Astrocyte of the cerebellum (primary cell): ENCODE results near the gene COL9A3.

Source experiments
- DNase-seq: peaks from one replicate; pipeline ENCODE4 v3.0.0-alpha.2; 2011; ENCODE audit warnings: low read depth
- H3K4me3 ChIP-seq: 2 replicates; pipeline ENCODE4 v1.5.1; 2011; ENCODE audit warnings: mild to moderate bottlenecking, low read depth, low read length, moderate library complexity
- CTCF ChIP-seq: IDR thresholded peaks from 2 replicates; pipeline ENCODE4 v1.5.1; 2012; ENCODE audit warnings: low read length, low read depth, moderate library complexity, mild to moderate bottlenecking; ENCODE audit errors: missing control alignments
- in situ Hi-C: cut with HindIII; loops from 2 replicates; pipeline ENCODE4 v1.10.0; 2017; ENCODE audit warnings: low sequenced_read_pairs

COL9A3 gene

DNA sequence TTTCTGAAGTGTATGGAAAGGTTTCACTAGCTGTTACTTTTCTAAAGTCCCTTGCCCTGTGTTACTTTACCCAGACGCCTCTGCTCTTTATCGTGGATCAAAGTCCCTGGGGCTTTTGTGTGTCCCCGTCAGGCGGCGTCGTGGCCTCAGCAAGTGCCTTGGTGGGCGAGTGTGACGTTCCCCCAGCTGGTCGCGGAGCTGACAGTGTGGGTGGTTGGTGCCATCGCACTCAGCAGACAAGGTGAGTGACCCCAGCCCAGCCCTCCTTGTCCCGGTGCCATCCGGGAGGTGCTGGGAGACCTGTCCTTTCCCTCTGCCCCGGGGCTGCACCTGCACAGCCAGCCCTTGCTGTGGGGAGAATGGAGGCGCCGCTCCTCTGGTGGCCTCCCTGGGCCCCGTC is 72.1 kb downstream of the COL9A3 start:
- in situ Hi-C loops, result no loop called here
- no peak overlapping the region for H3K4me3 ChIP-seq
- no peak for TF ChIP-seq CTCF
- no peak for DNase-seq

- no peak for DNase-seq
- in situ Hi-C loops, result no loop called here
Observed at GRCh38 chr20:62889411-62889810, 72.6 kb downstream of the COL9A3 start.

DNA sequence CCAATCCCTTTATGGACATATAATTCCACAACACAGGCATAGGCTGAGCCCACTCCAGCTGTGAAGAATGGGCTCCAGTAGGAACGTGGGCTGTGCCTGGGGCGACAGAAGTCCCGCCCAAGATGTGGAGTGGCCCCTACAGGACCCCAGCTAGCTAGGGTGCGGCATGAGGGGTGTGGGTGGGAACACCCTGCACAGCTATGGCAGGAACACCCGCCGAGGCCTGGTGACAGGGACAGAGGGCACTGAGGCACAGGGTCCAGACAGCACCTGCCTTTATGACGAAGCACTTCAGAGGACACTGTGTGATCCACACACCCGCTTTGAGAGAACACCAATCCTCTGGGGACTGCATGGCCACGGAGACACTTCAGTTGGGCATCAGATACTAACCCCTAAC is 73.0 kb downstream of the COL9A3 start:
- in situ Hi-C loops, result no loop called here
- H3K4me3 ChIP-seq, result no peak overlapping the region
- no peak for TF ChIP-seq CTCF
- DNase-seq, result no peak

More at GRCh38 chr20:62889411-62889810, 72.6 kb downstream of the COL9A3 start:
- TF ChIP-seq CTCF, result no peak
- H3K4me3 ChIP-seq, result no peak overlapping the region

DNA sequence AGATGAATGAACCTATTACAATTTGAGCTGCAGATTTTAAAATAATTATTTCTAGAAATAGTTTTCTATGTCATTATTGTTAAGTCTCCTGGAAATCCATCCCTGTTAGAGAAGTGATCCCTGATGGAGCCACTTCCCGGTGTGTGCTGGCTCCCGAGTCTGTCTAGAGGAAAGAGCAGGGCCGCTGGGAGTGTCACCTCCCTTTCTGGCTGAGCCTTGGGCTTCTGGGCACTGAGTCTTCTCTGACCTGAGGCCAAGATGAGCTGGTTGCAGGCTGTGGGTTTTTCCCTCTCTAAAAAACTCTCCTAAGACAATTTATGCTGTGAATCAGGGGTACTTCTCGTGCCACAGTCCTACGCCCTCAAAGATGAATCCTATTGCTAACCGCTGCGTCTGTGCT is 73.6 kb downstream of the COL9A3 start:
- no peak overlapping the region for H3K4me3 ChIP-seq
- DNase-seq, result no peak
- no peak for TF ChIP-seq CTCF
- in situ Hi-C loops, result no loop called here
